GM21526 (cell line): ENCODE data around the gene NKD1.

Source experiments
- ATAC-seq: cut with Tn5 transposase; IDR thresholded peaks from one replicate; pipeline ENCODE4 v1.9.1; 2021; ENCODE audit warnings: moderate library complexity; ENCODE audit not compliant: unreplicated experiment, low FRiP score

Gene NKD1

GRCh38 chr16:50638816-50639670 lies 90.8 kb downstream of the NKD1 start:
- ATAC-seq, result no peak

GRCh38 chr16:50640391-50640790 lies 92.2 kb downstream of the NKD1 start:
- no peak for ATAC-seq

DNA sequence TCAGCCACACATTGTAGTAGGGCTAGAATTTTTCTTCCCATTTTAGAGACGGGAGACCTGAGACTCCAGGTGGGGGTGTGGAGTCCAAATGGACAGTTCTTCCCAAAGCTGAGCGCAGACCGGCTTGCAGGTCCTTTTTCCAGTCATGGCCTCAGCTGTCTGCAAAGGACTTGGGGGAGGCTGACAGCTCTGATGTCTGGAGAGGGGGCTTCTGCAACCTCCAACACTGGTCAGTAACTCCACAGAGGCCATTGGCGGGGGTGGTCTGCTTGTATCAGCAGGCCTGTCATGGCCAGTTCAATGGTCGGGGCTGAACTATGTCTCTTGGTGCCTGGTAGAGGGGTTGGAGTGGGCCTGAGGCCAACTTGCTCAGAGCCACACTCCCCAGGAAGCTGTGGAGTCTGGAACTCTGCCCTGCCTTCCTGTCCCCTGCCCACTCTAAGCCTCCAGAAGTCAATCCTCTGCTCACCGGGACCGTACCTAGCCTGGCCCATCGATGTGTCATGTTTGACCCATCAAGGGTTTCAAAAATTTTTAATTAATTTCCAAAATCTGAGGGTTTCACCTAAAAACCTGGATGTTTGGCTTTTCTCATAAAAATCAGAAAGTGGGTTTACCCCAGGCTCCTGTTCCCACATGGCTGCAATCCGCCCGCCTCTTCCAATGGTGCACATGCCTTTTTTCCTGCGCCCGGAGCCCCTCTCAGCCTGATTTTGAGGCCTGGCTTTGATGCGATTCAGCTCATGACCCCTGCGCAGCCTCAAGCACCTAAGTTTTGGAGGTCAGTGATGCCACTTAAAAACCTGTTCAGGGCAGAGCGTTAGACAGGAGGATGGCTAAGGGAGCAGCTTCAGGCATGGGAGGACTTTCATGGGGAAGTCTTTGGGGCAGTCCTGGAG lies 93.0 kb downstream of the NKD1 start:
- no peak for ATAC-seq

DNA sequence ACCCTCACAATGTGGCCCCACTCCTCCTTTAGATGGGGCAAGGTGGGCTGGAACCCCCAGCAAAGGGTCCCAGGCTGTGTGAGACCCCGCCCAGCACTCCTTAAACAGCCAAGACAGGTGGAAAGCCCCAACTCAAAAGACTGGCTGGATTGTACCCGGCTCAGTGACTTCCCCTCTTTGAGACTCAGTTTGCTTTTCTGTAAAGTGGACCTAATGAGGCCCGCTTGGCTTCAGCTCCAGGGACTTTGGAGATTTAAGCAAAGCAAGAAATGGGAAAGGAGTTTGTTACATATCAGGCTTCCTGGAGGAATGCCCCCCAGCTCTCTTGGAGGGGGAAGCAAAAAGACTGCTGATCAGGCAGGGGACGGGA lies 93.6 kb downstream of the NKD1 start:
- ATAC-seq, result no peak

DNA sequence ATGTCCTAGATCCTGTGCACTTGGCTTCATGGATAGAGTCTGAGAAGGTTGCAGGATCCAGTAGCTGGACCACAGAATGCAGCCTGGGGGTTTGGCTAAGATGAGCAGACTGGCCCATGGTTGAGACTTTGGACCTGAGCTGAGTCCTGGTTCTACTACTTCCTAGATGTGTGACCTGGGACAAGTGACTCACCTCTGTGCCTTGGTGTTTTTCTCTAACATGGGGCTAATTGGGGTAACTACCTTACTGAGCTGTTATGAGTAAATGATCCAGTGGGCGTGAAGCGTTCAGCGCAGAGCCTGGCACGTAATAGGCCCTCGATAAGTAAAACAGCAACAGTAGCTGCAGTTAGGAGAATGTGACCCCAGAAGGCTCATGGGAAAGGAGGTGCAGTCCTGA lies 94.2 kb downstream of the NKD1 start:
- no peak for ATAC-seq

DNA sequence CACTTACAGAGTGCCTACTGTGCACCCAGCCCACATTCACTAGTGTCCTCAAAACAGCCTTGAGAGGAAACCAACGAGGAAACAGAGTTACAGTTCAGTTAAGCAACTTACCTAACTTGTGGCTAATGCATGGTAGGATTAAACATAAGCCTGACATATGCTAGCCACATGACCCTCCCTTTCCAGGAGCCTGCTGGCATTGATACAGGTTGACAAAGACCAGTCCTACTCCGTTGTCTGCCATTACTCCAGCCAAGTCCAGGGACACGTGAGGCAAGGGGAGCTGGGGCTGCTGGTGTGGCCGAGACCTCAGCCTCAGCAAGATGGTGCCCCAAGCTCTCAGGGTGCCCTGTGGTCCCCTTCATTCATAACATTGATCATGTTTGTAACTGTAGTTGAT lies 95.0 kb downstream of the NKD1 start:
- ATAC-seq, result no peak

DNA sequence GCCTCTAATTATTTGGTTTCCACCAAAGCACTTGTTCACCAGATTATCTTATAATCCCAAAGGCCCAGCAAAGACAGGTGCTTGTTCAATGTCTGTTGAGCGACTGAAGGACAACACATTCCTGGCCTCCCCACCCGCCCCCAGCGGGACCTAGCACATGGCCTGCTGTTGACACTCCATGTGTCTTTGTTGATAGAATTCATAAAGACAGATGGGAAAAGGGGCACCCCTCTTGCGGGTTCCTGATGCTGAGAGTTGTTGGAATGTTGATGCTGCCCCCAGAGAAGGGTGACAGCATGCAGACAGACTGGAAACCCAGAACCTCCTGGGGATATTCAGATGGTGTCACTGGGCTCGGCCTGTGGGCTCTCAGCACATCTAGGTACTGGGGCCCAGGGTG lies 96.0 kb downstream of the NKD1 start:
- ATAC-seq, result no peak

- ATAC-seq, result no peak
These were observed 96.5 kb downstream of the NKD1 start for GRCh38 chr16:50644729-50645128.

GRCh38 chr16:50645563-50646220 lies 97.5 kb downstream of the NKD1 start:
- no peak for ATAC-seq

DNA sequence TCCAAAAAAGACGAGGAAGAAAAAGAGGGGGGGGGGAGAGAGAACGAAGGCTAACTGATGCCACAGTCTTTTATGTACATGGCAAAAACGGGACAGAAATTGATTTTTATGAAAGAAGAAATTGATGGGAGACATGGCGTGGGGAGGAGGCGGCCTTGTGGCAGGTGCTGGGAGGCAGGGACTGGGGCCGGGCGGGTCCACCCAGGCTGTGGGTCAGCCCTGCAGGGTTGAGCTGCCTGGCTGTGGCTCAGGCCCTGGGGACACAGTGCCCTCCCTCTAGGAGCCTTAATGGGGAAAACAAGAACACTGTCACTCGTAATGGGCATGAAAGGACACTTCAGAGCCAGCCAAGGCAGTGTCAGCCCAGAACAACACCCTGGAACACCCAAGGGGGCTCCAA lies 98.1 kb downstream of the NKD1 start:
- ATAC-seq, result no peak

GRCh38 chr16:50651835-50652438 lies 103.7 kb downstream of the NKD1 start:
- no peak for ATAC-seq

GRCh38 chr16:50652836-50653425 lies 104.7 kb downstream of the NKD1 start:
- no peak for ATAC-seq

DNA sequence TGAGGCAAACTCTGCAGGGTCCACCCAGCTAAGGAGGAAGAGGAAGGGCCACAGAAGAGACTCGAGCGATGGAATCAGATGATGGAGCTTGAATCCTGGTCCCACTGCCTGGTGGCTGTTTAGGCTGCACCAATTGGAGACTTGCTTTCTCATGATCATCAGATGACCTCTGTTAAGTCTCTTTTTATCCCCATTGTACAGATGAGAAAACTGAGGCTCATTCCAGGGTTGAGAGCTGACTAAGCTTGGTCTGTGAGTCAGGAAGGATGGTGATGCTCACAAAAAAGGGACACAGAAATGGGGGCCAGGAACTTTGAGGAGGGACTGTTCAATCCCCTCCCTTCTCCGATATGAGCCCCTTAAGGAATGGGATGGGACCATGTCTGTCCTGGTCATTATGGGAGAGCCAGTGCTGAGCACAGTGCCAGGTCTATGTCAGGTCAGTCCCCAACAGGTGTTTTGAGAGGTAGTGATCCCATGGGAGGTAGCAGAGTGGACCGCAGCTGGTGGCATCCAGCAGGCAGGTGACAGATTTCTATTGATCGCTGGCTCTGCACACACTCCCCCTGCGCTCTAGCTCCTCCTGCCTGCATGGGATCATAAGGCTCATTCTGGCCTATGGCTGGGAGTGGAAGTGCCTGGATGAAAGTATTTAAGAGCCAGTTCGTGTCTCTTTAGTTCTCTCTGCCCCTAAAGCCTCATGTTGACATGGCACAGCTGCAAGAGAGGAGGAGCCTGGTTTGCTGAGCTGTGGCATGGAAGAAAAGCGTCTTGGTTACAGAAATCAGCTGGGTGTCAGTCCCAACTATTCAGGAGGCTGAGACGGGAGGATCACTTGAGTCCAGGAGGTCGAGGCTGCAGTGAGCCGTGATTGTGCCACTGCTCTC lies 105.7 kb downstream of the NKD1 start:
- no peak for ATAC-seq

DNA sequence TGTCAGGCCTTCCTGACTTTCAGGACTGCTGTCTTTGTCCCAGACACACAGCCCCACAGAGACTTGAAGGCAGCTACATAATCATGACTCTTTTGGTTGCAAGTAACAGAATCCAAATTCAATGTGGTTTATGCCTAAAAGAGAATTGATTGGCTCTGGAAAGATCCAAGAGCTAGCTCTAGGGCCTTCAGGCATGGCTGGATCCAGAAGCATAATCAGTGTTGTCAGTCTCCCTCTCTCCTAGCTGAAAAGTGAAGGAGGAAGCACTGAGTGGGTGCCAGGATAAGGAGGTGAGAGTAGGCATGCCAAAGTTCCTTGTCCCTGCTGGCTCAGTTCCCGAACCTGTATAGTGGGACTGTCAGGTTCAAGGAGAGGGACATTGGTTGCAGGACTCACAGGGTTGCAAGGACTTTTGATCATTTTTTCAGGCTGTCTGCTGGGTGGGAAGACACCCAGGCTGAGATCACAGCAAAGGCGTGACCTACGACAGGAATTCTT lies 107.4 kb downstream of the NKD1 start:
- ATAC-seq, result no peak

DNA sequence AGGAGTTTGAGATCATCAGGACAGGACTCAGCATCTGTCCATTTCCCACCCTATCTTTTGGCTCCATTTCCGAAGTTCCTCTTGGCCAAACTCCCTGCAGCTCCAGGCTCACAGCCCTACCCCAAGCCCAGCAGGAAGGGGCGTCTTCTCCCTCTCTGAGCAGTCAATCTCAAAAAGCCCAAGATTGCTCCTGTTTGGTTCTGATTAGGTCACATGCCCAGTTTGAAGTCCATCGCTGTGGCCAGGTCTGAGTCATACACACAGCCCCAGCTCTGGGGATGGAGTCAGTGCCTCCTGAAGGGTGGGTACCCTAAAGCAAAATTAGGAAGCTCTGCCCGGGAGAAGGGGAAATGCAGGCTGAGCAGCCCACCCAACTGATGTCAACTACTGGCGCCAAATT lies 109.0 kb downstream of the NKD1 start:
- no peak for ATAC-seq

- ATAC-seq, result no peak
These were observed 111.6 kb downstream of the NKD1 start for GRCh38 chr16:50659806-50660205.

DNA sequence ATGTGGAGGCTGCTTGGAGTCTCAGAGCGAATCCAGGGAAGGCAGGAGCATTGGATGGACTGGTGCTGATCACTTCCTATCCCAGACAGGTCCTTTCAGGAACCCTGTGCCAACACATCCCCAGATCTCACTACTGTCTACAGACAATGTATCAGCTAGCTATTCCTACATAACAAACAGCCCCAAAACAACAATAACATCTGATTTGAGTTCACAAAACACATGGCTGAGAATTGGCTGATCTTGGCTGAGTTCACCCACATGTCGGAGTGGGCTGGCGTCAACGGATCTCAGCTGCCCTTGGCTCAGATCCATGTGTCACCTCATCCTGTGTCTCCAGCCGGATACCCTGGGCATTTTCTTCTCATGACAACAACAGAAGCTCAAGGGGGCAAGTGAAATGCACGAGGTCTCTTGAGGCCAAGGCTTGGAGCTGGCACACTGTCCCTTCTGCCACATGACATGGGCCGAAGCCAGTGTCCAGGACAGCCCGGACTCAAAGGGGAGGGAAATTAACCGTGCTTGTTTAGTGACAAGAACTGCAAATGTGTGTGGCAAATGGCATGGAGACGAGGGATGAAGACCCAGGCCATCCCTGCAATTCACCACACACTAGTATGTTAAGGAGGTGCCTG lies 114.2 kb downstream of the NKD1 start:
- no peak for ATAC-seq

GRCh38 chr16:50664270-50664669 lies 116.1 kb downstream of the NKD1 start:
- ATAC-seq, result no peak
